Endothelial cell of umbilical vein (primary cell): ENCODE results near the gene NOP16. TPM values are rescaled to one million over a fixed set of nuclear protein-coding genes. Genes with fewer than 3 reads are reported as not detected.

Experiments
- BruUV-seq: library from RNA; stranded (reverse); fragments of 400-500 nt; replicated peaks from 2 replicates; lab custom pipeline; 2021; lab: Mats Ljungman, UMichigan
- CTCF ChIA-PET: fragments of 300-600, 350-600 bp; sonication (Branson Sonifier 250); formaldehyde crosslinking; loops from one replicate; lab custom pipeline; 2021; ENCODE audit warnings: antibody characterized with exemption, inconsistent platforms; lab: Charles Lee
- POLR2A ChIA-PET: fragments of 300-600, 350-600 bp; sonication (Branson Sonifier 250); formaldehyde crosslinking; loops from one replicate; lab custom pipeline; 2021; ENCODE audit warnings: antibody characterized with exemption, inconsistent platforms; lab: Charles Lee
- DNase-seq: peaks from one replicate; pipeline ENCODE4 v3.0.0-alpha.2; 2011; ENCODE audit warnings: low read depth, low spot score
- FAIRE-seq: peaks from 2 replicates; lab custom pipeline; 2011; peaks lifted over from hg19 to GRCh38; lab: Jason Lieb, UNC
- H2AFZ ChIP-seq: 2 replicates; pipeline ENCODE4 v1.6.0; 2012; ENCODE audit warnings: low read depth, low read length, control low read depth, inconsistent platforms
- H3K27ac ChIP-seq: 2 replicates; pipeline ENCODE4 v1.5.1; 2011; ENCODE audit warnings: low read depth, mild to moderate bottlenecking, control low read depth, low read length, moderate library complexity; ENCODE audit not compliant: insufficient read depth
- H3K27me3 ChIP-seq, 2 experiments: 2 replicates each; pipeline versions ENCODE4 v1.6.0 to v1.6.1; 2011; ENCODE audit warnings: low read length in 2 of 2, mixed read lengths in 1 of 2; ENCODE audit not compliant: control insufficient read depth in 2 of 2, insufficient read depth in 2 of 2
- H3K36me3 ChIP-seq, 2 experiments: 2 replicates in 1 of 2; 3 replicates in 1 of 2; pipeline ENCODE4 v1.5.1; 2011; ENCODE audit warnings: low read length in 2 of 2, mild to moderate bottlenecking in 1 of 2, moderate library complexity in 1 of 2; ENCODE audit not compliant: control insufficient read depth in 2 of 2, insufficient read depth in 2 of 2; ENCODE audit errors: extremely low read depth in 1 of 2
- H3K4me1 ChIP-seq: 3 replicates; pipeline ENCODE4 v1.5.1; 2011; ENCODE audit warnings: mild to moderate bottlenecking, low read length; ENCODE audit not compliant: control insufficient read depth, insufficient read depth; ENCODE audit errors: extremely low read depth
- H3K4me2 ChIP-seq: 2 replicates; pipeline ENCODE4 v1.6.1; 2011; ENCODE audit warnings: low read length, control low read depth, mixed read lengths; ENCODE audit not compliant: insufficient read depth
- H3K4me3 ChIP-seq, 3 experiments: fragments of 200-600 bp in 1 of 3; sonication (generic), shearing (Covaris generic) in 1 of 3; replicated peaks in 1 of 3; 2 replicates each; pipeline ENCODE4 v1.5.1; 2011 to 2016; ENCODE audit warnings: control low read depth in 3 of 3, low read length in 3 of 3, mild to moderate bottlenecking in 2 of 3, inconsistent platforms in 1 of 3, low read depth in 1 of 3, moderate library complexity in 1 of 3; ENCODE audit not compliant: insufficient read depth in 1 of 3
- H3K79me2 ChIP-seq: 2 replicates; pipeline ENCODE4 v1.6.0; 2012; ENCODE audit warnings: low read length, inconsistent platforms; ENCODE audit not compliant: control insufficient read depth, insufficient read depth
- H3K9ac ChIP-seq: replicated peaks from 2 replicates; pipeline ENCODE3; 2011; ENCODE audit warnings: low read length, control low read depth; ENCODE audit not compliant: insufficient read depth; ENCODE audit errors: extremely low read depth
- H3K9me1 ChIP-seq: replicated peaks from 3 replicates; pipeline ENCODE4 v1.6.0; 2011; ENCODE audit warnings: mild to moderate bottlenecking, low read length; ENCODE audit not compliant: control insufficient read depth, insufficient read depth; ENCODE audit errors: extremely low read depth
- H3K9me3 ChIP-seq: replicated peaks from 2 replicates; pipeline ENCODE4 v1.5.1; 2012; ENCODE audit warnings: low read length, inconsistent platforms; ENCODE audit not compliant: control insufficient read depth, insufficient read depth
- H4K20me1 ChIP-seq: replicated peaks from 2 replicates; pipeline ENCODE3; 2011; ENCODE audit warnings: mild to moderate bottlenecking, low read length; ENCODE audit not compliant: control insufficient read depth, insufficient read depth; ENCODE audit errors: extremely low read depth
- CTCF ChIP-seq, 2 donors: IDR thresholded peaks; 1 replicate in 1 of 2; 2 replicates in 1 of 2; pipeline ENCODE4 v1.5.1; 2011; ENCODE audit warnings: low read length in 2 of 2, mild to moderate bottlenecking in 2 of 2, moderate library complexity in 2 of 2, control low read depth in 1 of 2, inconsistent platforms in 1 of 2, low read depth in 1 of 2; ENCODE audit not compliant: insufficient read depth in 1 of 2; ENCODE audit errors: extremely low read depth in 1 of 2
- EZH2 ChIP-seq: IDR thresholded peaks from 2 replicates; pipeline ENCODE4 v1.6.1; 2012; ENCODE audit warnings: borderline replicate concordance, low read depth, mild to moderate bottlenecking, moderate library complexity, low read length, inconsistent platforms; ENCODE audit not compliant: severe bottlenecking
- FOS ChIP-seq: IDR thresholded peaks from 2 replicates; pipeline ENCODE4 v1.6.1; 2011; ENCODE audit warnings: mild to moderate bottlenecking, low read length, moderate library complexity, borderline replicate concordance; ENCODE audit not compliant: insufficient read depth
- GATA2 ChIP-seq: IDR thresholded peaks from 2 replicates; pipeline ENCODE4 v1.7.0; 2011; ENCODE audit warnings: low read depth, mild to moderate bottlenecking, moderate library complexity, mixed read lengths, low read length; ENCODE audit not compliant: insufficient read length, insufficient read depth
- JUN ChIP-seq: IDR thresholded peaks from 2 replicates; pipeline ENCODE4 v1.6.1; 2011; ENCODE audit warnings: borderline replicate concordance, low read depth; ENCODE audit not compliant: insufficient read length, insufficient read depth
- MAX ChIP-seq: IDR thresholded peaks from 2 replicates; pipeline ENCODE4 v1.6.1; 2011; ENCODE audit not compliant: insufficient read depth, insufficient read length
- MYC ChIP-seq: IDR thresholded peaks from one replicate; pipeline ENCODE4 v1.6.1; 2011; ENCODE audit warnings: mild to moderate bottlenecking, low read depth, low read length
- POLR2A ChIP-seq: IDR thresholded peaks from 2 replicates; pipeline ENCODE4 v1.6.1; 2012; ENCODE audit warnings: low read depth, mild to moderate bottlenecking, control low read depth, low read length
- POLR2AphosphoS5 ChIP-seq: IDR thresholded peaks from 2 replicates; pipeline ENCODE4 v1.6.1; 2012; ENCODE audit warnings: low read depth, mild to moderate bottlenecking, control low read depth, low read length, moderate library complexity; ENCODE audit not compliant: insufficient read depth
- dilution Hi-C: fragments of 300-500 bp; cut with MboI; formaldehyde crosslinking; loops from one replicate; pipeline ENCODE4 v1.15.0; 2019; ENCODE audit warnings: low sequenced_read_pairs; ENCODE audit not compliant: extremely low pct_ligation_motif_present
- intact Hi-C: fragments of 100-400 bp; cut with micrococcal nuclease; formaldehyde crosslinking; loops from one replicate; pipeline ENCODE4 v1.10.0; 2022
- polyA plus RNA-seq, 4 experiments: library from polyadenylated mRNA; depleted of rRNA in 3 of 4; stranded (reverse) in 3 of 4; unstranded in 1 of 4; fragments of >200 nt; gene quantifications; 2 replicates each; pipeline versions ENCODE4 v1.2.1 to v1.2.3, GENCODE V29; 2011 to 2012; ENCODE audit warnings: missing spikeins in 1 of 4
- total RNA-seq: library from RNA; stranded (reverse); gene quantifications from 2 replicates; pipeline ENCODE4 v1.2.3, GENCODE V29; 2021

NOP16 gene
- total and polyA plus RNA-seq, 2 donors (not counting 3 experiments of a cell fraction or from before 2014, with no cell fraction given): 41.1 to 47.4 TPM

GRCh38 chr5:176405656-176406435 lies 17.4 kb upstream of the NOP16 start:
- Histone ChIP-seq H3K9me1 (no peaks in the 10 kb centered on the region), H3K36me3 (peaks cover 3 to 15% of the 10 kb centered on the region in 2 experiments), H2AFZ (no peak overlapping the region), H4K20me1 (no peaks in the 10 kb centered on the region), H3K4me1 (no peaks in the 10 kb centered on the region), H3K4me3 (no peak overlapping the region), H3K79me2 (no peaks in the 10 kb centered on the region), H3K27ac (no peak overlapping the region), H3K9me3 (no peaks in the 10 kb centered on the region), H3K4me2 (no peak overlapping the region), H3K9ac (no peak overlapping the region), H3K27me3 (no peaks in the 10 kb centered on the region)
- intact Hi-C loops: no loop called here
- DNase-seq (no peak), FAIRE-seq (no peak)
- no peak for TF ChIP-seq POLR2A
- TF ChIP-seq FOS: no peak
- TF ChIP-seq POLR2AphosphoS5: no peak
- no peak for TF ChIP-seq MAX
- TF ChIP-seq EZH2: no peak
- TF ChIP-seq MYC: no peak
- no peak for TF ChIP-seq GATA2
- TF ChIP-seq JUN: no peak
- no peak for TF ChIP-seq CTCF (IDR thresholded peaks at IDR 0.05; ENCODE audit: extremely low read depth in 1 of 2, insufficient read depth in 1 of 2, low read depth in 1 of 2, low read length in 2 of 2)
- CTCF ChIA-PET: interaction anchor here (0.6 to 1.6 kb wide), 4 partner anchors 10 to 137 kb away, joined by 3 to 4 read pairs (median 3); no protein-coding TSS in a partner anchor
- dilution Hi-C loops: no loop called here
- POLR2A ChIA-PET: interaction anchor here (0.6 kb wide), 1 partner anchor 545 kb away, joined by 4 read pairs; no protein-coding TSS in a partner anchor
- BruUV-seq: no TSS peak
